Measurements from ENCODE around the gene SGCD. TPM values are rescaled to one million over a fixed set of nuclear protein-coding genes. Genes with fewer than 3 reads are reported as not detected.

The SGCD gene
- total RNA-seq, 2 experiments from 2014 or later: not detected

DNA sequence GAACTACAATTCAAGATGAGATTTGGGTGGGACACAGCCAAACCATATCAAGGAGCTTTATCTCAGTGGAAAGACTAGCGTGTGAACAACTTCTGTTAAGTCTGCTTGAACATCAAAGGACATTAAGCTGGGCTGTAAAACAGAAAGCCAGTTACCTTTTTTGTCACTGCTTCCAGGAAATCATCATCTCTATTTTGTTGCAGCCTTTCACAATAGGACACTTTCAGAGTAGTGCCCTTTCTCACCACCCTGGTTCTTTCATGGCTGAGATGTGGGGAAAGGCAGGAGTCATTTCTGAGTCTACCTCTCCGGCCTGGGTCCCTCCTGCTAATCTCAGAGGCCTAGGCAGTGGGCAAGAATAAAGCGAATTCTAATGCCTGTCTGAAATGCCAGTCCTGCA lies 426.9 kb downstream of the SGCD start:
- H3K4me3 Mint-ChIP-seq: no peak overlapping the region
- H3K4me3 ChIP-seq (ENCODE audit: low read length): no peak overlapping the region
- no peak overlapping the region for H3K27ac ChIP-seq (ENCODE audit: low read depth in 1 of 2, low read length in 2 of 2)
- TF ChIP-seq, protein P1, sequence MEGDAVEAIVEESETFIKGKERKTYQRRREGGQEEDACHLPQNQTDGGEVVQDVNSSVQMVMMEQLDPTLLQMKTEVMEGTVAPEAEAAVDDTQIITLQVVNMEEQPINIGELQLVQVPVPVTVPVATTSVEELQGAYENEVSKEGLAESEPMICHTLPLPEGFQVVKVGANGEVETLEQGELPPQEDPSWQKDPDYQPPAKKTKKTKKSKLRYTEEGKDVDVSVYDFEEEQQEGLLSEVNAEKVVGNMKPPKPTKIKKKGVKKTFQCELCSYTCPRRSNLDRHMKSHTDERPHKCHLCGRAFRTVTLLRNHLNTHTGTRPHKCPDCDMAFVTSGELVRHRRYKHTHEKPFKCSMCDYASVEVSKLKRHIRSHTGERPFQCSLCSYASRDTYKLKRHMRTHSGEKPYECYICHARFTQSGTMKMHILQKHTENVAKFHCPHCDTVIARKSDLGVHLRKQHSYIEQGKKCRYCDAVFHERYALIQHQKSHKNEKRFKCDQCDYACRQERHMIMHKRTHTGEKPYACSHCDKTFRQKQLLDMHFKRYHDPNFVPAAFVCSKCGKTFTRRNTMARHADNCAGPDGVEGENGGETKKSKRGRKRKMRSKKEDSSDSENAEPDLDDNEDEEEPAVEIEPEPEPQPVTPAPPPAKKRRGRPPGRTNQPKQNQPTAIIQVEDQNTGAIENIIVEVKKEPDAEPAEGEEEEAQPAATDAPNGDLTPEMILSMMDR (IDR thresholded peaks at IDR 0.05): no peak
- ATAC-seq (ENCODE audit: poor library complexity): no peak
- no peaks in the 10 kb centered on the region for H3K27me3 Mint-ChIP-seq
- H3K27ac Mint-ChIP-seq: no peak overlapping the region
- H3K9me3 Mint-ChIP-seq: no peaks in the 10 kb centered on the region
- H3K36me3 ChIP-seq (ENCODE audit: insufficient read depth, low read length): no peaks in the 10 kb centered on the region
- intact Hi-C loops (cut with DNase I, micrococcal nuclease): no loop called here
- H3K9me3 ChIP-seq (ENCODE audit: control insufficient read depth in 1 of 2, insufficient read depth in 1 of 2, low read length in 2 of 2): no peaks in the 10 kb centered on the region
- POLR2A ChIA-PET: no interaction called here
- no peaks in the 10 kb centered on the region for H3K27me3 ChIP-seq (ENCODE audit: control insufficient read depth in 1 of 2, insufficient read depth in 2 of 2, low read length in 2 of 2)
- no peaks in the 10 kb centered on the region for H3K4me1 ChIP-seq (ENCODE audit: insufficient read depth, low read length)
- no peak for DNase-seq
- H3K4me1 Mint-ChIP-seq (ENCODE audit: low read depth): peaks cover 6% of the 10 kb centered on the region
- CTCF ChIA-PET: no interaction called here
- no peaks in the 10 kb centered on the region for H3K36me3 Mint-ChIP-seq (ENCODE audit: low read depth)

DNA sequence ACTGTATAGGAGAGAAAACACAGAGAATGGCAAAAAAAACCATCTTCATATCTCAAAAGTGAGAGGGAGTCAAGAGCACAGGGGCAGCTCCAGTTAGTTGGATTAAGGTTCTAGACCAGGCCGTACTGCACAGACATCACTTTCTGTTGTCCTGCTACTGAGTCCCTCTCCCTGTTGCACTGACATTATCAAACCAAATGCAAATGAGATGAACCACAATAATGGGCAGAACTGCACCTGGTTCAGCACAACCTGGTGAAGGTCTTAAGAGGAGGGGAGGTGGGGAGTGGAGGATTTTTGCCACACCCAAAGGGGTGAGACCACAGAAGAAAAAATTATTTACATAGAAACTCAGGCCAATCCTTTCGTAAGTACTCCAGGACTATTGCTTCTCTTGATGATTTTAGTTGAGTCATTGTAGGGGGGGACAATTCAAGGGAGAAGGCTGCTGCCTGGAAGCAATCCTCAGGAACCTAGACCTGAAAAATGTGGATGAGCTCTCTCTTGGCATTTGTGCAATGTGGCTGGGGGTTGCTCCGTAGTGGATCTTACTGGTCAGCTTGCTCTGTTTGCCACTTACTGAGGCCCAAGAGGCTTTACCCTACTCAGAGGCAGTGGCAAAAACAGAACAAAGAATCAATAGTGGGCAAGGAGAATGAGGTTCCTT lies 428.6 kb downstream of the SGCD start:
- H3K4me1 ChIP-seq (ENCODE audit: insufficient read depth, low read length): no peaks in the 10 kb centered on the region
- H3K27ac ChIP-seq (ENCODE audit: low read depth in 1 of 2, low read length in 2 of 2): no peak overlapping the region
- intact Hi-C loops (cut with DNase I, micrococcal nuclease): no loop called here
- TF ChIP-seq, protein P1 (IDR thresholded peaks at IDR 0.05): no peak
- no peaks in the 10 kb centered on the region for H3K36me3 ChIP-seq (ENCODE audit: insufficient read depth, low read length)
- POLR2A ChIA-PET: no interaction called here
- H3K27me3 ChIP-seq (ENCODE audit: control insufficient read depth in 1 of 2, insufficient read depth in 2 of 2, low read length in 2 of 2): no peaks in the 10 kb centered on the region
- Mint-ChIP-seq H3K4me1 (ENCODE audit: low read depth) (peaks cover 6% of the 10 kb centered on the region), H3K27ac (no peak overlapping the region), H3K9me3 (no peaks in the 10 kb centered on the region), H3K4me3 (no peak overlapping the region), H3K36me3 (ENCODE audit: low read depth) (no peaks in the 10 kb centered on the region), H3K27me3 (peaks cover 4% of the 10 kb centered on the region)
- DNase-seq: no peak
- no peaks in the 10 kb centered on the region for H3K9me3 ChIP-seq (ENCODE audit: control insufficient read depth in 1 of 2, insufficient read depth in 1 of 2, low read length in 2 of 2)
- CTCF ChIA-PET: no interaction called here
- no peak overlapping the region for H3K4me3 ChIP-seq (ENCODE audit: low read length)
- ATAC-seq (ENCODE audit: poor library complexity): no peak

DNA sequence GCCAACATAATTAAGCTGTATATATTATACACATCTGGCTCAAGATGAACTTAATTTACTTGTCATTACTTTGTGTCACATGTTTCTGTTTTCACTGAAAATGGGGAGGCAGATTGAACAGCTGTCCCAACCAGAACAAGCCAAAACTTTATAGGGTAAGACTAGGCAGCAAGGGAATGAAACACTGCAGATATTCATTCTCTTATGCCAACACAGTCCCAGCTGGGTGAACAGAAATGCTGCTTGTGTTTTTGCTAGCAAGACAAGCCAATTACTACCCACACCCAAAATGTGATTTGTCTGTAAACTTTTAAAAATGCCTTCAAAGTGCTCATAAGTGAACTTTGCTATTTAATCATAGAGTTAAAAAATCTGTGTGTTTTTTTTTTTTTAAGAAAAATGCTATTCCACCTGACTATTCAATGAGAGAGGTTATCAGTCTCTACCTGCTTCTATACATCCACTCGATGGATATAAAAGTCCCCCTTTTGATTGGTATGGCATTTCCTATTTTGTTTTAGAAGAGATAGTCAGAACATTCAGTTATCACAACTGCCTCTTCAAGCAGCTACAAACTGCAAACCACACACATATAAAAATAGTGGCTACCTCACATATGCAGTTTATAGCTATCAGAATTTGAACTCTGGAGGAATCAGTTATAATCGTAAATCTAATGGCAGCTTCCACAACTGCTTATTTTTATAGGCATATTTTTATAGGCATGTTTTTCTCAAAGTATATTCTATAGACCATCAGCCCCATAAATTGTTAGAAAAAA lies 431.2 kb downstream of the SGCD start:
- intact Hi-C loops (cut with DNase I, micrococcal nuclease): no loop called here
- CTCF ChIA-PET: no interaction called here

More for the DNA sequence above, 431.2 kb downstream of the SGCD start:
- TF ChIP-seq, protein P1 (IDR thresholded peaks at IDR 0.05): no peak
- Histone ChIP-seq H3K9me3 (ENCODE audit: control insufficient read depth in 1 of 2, insufficient read depth in 1 of 2, low read length in 2 of 2) (no peaks in the 10 kb centered on the region), H3K27me3 (ENCODE audit: control insufficient read depth in 1 of 2, insufficient read depth in 2 of 2, low read length in 2 of 2) (no peaks in the 10 kb centered on the region), H3K27ac (ENCODE audit: low read depth in 1 of 2, low read length in 2 of 2) (no peak overlapping the region), H3K36me3 (ENCODE audit: insufficient read depth, low read length) (no peaks in the 10 kb centered on the region), H3K4me1 (ENCODE audit: insufficient read depth, low read length) (no peaks in the 10 kb centered on the region), H3K4me3 (ENCODE audit: low read length) (no peak overlapping the region)
- no peak overlapping the region for H3K27ac Mint-ChIP-seq
- H3K4me3 Mint-ChIP-seq: no peak overlapping the region
- DNase-seq: no peak
- no peaks in the 10 kb centered on the region for H3K36me3 Mint-ChIP-seq (ENCODE audit: low read depth)
- H3K27me3 Mint-ChIP-seq: peaks cover 26% of the 10 kb centered on the region
- no peak for ATAC-seq (ENCODE audit: poor library complexity)
- H3K4me1 Mint-ChIP-seq (ENCODE audit: low read depth): peaks cover 6% of the 10 kb centered on the region
- H3K9me3 Mint-ChIP-seq: no peaks in the 10 kb centered on the region
- POLR2A ChIA-PET: no interaction called here

All from CD4-positive, alpha-beta T cell (primary cell).